ENCODE data around the gene LRRC43.
"Not testable (repeated sequence)": the region's sequence is repeated elsewhere in the genome, so short reads cannot be mapped to it uniquely, and the experiment has no call there.

LRRC43 gene

DNA sequence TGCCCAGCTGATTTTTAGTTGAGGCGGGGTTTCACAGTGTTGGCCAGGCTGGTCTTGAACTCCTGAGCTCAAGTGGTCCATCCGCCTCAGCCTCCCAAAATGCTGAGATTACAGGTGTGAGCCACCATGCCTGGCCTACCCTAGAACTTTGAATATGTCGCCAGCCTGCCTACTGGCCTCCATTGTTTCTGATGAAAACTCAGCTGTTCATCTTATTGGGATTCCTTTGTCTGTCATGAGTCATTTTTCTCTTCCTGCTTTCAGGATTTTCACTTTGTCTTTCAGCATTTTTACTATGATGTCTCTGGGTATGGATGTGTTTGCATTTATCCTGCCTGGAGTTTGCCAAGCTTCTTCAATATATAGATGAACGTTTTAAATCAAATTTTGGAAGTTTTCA is 12.5 kb downstream of the LRRC43 start:
- no peak for DNase-seq

DNA sequence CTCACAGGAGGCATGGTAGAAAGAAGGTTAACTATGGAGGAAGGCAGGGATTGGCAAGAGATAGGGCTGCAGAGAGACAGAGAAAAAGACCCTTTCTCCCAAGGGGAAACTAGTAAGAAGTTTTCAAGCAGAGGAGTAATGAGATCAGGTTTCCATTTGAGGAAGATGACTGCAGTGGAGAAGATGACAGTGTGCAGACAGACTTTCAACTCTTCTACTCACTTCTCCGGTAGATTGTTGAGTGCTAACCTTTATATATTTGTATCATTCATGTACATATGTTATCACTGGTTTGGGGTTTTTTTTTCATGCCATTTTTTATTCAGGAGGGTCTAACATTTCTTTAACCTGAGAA is 14.7 kb downstream of the LRRC43 start:
- no peak for DNase-seq

DNA sequence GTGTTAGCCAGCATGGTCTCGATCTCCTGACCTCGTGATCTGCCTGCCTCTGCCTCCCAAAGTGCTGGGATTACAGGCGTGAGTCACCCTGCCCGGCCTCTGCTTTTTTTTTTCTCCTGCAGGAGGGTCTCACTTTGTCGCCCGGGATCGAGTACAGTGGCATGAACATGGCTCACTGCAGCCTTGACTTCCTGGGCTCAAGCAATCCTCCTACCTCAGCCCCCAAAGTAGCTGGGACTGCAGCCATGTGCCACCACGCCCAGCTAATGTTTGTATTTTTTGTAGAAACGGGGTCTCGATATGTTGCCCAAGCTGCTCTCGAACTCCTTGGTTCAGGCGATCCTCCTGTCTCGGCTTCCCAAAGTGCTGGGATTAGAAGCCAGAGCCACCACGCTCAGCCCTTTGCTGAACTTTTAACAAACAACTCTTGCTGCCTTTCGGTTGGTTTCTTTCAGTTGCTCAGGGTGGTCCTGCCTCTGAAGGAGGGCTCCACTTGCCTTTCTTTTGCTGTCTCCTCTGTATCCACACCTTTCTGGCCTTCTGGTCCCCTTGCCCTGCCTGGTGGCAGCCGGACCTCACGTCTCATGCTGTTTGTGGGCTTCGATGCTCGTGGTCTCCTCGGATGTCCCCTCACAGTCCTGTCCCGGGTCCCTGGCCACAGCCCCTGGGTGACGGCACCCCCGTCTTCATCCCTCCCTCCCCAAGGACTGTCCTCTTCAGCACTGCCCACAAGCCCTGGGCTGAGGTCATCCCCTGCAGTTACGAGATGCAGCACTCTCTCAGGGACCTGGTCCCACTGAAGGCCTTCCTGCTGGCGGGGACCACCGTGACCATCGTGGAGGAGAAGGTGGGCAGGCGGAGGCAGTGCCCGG is 16.8 kb downstream of the LRRC43 start:
- no peak for DNase-seq

DNA sequence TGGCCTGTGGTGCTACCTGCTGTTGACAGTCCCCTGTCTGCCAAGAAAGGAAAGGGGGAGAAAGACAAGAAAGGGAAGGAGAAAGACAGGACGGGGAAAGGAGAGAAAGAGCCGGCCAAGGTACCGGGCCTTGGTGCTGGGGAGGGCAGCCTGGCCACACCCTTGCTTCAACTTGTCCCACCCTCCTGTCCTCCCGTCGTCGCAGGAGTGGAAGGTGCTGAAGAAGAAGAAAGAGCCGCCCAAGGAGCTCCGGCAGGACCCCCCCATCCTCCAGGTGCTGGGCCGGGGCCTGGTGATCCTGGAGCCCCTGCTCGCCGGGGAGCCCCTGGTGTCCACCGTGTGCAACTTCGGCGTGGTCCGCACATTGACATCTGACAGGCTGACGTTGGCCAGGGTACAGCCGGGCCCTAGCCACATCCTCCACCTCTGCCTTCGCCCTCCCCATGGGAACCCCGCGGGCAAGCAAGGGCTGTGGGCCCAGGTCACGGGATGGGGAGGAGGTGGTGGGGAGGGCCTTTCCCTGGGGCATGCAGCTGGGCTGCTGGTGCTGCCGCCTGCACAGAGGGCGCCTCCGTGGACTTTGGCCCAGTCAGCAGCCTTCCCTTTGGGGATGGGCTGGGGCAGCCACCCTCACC is 17.7 kb downstream of the LRRC43 start:
- no peak for DNase-seq

DNA sequence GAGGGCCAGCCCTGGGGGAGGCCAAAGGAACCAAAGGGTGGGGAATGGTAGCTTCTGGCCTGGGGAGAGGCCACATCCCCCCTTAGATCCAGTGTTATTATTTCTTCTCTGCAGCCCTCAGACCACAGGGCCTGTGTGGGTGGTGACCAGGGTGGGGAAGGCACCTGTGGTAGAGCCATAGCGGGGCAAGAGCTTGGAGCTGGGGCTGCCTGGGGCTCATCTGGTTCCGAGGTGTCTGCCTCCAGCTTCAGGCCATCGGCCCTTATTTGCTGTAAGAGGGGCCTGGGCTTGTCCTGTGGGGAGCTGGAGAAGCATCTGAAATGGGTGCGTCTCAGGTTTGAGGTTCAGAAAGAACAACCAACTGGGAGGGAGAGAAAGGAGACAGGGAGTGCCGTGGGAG is 18.5 kb downstream of the LRRC43 start:
- DNase-seq, result no peak

DNA sequence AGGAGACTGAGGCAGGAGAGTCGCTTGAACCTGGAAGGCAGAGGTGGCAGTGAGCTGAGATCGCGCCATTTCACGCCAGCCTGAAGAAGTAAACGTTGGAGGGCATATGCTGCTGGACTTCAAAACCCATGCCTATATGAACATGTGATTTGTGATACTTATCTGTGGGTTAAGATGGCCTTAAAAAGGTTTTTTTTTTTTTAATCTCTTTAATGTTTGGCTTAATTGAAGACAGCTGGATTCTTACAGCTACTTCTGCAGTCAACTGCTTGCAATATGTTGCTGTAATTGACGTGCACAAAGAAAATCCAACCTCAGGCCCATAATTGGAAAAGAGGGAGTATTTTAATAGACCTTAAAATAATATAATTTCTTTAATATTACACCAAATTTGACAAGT is 19.1 kb downstream of the LRRC43 start:
- no peak for DNase-seq

DNA sequence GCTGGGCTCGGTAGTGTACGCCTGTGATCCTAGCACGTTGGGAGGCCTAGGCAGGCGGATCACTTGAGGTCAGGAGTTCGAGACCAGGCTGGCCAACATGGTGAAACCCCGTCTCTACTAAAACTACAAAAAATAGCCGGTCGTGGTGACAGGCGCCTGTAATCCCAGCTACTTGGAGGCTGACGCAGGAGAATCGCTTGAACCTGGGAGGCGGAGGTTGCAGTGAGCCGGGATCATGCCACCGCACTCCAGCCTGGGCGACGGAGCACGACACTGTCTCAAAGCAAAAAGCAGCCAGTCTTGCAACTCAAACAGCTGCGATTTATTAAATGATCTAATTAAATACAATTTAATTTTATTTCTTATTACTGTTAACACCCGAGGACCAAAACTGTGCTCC is 19.9 kb downstream of the LRRC43 start:
- DNase-seq, result not testable (repeated sequence)

DNA sequence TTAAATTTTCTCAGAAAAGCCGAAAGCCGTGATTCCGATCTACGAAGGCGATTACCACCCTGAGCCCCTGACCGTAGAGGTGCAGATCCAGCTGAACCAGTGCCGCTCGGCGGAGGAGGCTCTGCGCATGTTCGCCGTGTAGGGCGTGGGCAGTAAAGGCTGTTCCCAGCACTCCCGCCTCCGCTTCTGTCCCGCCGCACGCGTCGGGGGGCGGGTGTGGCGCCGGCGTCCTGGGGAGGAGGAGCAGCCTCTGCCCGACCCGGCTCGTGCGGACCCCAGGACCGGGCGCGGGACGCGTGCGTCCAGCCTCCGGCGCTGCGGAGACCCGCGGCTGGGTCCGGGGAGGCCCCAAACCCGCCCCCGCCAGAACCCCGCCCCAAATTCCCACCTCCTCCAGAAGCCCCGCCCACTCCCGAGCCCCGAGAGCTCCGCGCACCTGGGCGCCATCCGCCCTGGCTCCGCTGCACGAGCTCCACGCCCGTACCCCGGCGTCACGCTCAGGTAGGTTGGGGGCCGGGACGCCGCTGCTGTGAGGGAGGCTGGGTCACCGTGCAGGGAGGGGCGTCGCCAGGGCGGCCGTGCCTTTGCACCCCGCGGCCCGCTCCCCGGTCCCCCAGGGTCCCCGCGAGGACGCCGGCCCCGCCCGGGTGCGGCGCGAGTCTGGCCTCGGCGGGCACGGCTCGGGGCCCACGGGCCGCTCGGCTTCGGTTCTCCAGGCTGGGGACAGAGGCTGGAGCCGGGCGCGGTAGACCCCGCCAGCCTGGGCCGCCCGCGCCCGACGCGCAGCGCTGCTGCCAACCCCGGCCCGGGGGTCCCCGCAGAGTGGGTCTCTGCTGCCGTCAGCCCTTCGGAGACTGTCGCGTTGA is 20.6 kb downstream of the LRRC43 start, which contains the start of gene B3GNT4:
TSS of gene B3GNT4 (plus strand) at position 409 of the 866 bp plus-strand sequence. CDS start 910 bp downstream, outside the sequence.
- no peak for DNase-seq

DNA sequence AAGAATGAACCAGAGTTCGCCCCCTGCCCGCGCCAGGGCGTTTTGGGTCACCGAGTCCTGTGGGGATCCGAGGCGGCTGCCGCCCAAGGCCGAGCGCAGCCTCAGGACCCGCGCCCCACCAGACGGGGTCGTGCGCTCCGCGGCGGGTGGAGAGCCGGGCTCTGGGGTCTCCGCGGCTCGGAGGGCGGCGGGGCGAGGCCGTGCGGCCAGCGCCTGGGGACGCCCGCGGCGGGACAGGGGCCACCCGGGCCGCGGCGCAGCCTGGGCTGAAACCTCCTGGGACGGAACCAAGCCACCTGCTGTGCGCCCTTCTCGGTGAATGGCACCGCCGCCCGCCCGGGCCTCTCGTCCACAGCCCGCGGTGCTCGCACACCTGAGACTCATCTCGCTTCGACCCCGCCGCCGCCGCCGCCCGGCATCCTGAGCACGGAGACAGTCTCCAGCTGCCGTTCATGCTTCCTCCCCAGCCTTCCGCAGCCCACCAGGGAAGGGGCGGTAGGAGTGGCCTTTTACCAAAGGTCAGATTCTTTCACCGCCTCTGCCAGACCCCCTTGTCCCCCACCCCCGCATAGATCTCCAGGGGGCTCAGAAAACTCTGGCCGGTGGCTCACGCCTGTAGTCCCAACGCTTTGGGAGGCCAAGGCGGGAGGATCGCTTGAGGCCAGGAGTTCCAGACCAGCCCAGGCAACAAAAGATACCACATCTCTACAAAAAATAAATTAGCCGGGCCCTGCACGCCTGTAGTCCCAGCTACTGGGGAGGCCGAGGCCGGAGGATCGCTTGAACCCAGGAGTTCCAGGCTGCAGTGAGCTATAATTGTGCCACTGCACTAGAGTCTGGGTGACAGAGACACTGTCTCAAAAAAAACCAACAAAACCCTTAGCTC is 21.5 kb downstream of the LRRC43 start:
- DNase-seq, result no peak

DNA sequence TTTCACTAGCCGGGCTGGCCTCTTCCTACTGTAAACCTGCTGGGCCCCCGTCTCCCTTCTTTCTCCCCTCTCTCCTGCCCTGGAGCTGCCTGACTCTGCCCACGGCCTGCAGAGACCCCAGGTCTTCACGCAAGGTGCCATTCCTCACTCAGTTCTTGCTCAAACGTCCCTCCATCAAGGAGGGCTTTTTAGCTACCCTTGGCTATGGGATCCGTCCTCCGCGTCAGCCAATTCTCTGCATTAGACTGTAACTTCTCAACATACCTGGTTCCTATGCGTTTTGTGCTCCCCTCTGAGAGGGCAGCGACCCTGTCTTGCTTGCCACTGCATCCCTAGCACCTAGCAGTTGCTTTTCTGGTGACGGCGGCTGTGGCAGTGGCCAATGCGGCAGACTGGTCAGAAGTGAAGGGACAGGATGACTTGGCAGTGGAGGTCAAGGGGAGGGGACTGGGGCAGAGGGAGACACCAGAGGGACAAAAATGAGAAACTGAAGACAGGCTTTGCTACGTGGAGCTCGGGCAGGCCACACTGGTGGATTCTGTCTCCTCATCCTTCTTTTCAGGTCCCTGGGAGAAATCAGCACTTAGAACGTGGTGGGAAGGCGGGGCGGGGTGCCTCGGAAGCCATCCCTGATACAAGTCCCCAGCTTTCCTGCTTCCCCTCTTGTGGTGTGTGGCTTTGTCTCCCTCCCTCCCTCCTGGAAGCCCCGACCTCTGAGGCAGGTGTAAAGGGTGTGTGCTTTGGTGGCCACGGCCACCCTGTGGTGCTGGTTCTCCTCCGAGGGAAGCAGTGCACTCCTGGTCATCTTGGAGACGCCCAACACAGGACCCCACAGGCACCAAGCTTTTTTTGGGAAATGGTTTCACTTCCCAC is 22.4 kb downstream of the LRRC43 start:
- no peak for DNase-seq

DNA sequence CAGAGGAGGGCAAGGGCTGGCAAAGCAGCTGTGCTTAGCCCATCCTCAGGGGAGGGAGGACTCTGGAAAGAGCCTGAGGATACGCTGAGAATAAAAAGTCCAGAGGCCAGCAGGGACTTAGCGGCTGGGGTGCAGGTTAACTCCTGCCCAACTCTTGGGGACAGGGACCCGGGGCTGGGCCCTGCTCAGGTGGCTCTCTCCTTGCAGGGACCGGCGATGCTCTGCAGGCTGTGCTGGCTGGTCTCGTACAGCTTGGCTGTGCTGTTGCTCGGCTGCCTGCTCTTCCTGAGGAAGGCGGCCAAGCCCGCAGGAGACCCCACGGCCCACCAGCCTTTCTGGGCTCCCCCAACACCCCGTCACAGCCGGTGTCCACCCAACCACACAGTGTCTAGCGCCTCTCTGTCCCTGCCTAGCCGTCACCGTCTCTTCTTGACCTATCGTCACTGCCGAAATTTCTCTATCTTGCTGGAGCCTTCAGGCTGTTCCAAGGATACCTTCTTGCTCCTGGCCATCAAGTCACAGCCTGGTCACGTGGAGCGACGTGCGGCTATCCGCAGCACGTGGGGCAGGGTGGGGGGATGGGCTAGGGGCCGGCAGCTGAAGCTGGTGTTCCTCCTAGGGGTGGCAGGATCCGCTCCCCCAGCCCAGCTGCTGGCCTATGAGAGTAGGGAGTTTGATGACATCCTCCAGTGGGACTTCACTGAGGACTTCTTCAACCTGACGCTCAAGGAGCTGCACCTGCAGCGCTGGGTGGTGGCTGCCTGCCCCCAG is 23.4 kb downstream of the LRRC43 start:
- DNase-seq, result no peak

DNA sequence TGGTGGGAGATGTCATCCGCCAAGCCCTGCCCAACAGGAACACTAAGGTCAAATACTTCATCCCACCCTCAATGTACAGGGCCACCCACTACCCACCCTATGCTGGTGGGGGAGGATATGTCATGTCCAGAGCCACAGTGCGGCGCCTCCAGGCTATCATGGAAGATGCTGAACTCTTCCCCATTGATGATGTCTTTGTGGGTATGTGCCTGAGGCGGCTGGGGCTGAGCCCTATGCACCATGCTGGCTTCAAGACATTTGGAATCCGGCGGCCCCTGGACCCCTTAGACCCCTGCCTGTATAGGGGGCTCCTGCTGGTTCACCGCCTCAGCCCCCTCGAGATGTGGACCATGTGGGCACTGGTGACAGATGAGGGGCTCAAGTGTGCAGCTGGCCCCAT is 24.1 kb downstream of the LRRC43 start:
- no peak for DNase-seq

DNA sequence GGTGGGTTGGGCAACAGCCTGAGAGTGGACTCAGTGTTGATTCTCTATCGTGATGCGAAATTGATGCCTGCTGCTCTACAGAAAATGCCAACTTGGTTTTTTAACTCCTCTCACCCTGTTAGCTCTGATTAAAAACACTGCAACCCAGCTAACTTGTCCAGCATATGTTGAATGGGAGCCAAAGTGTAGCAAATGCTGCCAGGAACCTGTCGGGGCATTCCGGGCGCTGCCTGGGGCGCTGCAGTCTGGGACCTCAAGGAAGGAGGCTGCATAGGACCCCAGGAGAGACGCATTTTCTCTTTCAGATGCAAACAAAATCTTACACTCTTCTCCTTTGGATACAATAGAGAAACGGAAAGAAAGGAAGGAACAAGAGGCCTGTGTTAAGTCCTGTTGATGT is 24.5 kb downstream of the LRRC43 start:
- no peak for DNase-seq

DNA sequence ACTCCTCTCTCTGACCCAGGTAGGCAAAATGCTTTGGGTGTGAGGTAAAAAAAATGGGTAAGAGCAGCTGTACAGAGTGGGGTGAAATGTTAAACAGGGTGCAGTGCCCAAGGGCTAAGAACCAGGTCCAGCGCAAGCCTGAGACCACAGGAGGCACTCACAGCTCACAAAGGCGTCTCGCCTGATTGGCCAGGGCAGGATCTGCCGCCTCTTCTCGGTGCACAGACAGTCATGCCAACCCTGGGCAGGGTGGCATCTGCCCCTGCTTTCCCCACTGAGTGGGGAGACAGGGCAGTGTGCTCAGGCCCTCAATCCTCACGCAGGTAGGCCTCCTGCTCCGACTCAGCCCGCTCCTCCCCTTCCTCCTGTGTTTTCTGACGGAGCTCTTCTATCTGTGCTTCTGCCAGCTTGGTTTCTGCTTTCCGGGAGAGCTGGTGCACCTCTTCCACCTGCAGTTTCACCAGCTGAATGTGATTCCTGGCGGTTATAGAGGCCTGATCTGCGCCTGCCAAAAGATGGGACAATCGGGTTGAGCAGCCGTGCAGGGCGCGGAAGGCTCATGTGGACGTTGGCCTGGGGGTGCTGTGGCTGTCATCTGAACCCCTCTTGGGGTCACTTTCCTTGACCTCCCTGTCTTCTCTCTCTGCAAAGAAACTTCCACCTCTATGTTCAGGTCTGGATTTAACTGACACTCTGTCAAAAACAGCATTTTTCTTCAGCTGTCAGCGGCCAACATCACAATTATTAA is 25.3 kb downstream of the LRRC43 start:
- no peak for DNase-seq

DNA sequence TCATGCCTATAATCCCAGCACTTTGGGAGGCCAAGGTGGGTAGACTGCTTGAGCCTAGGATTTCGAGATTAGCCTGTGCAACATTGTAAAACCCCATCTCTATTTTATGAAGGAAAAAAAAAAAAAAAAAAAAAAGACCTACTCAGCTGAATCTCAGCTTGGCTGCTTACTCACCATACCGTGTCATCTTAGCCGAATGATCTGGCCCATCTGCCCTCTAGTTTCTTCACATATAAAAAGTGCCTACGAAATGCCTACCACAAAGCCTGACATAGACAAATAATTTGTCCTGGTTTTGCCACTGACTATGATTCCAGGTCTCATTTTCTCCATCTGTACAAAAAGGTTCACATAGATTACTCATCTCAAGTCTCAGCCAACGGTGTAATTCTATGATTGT is 32.8 kb downstream of the LRRC43 start:
- no peak for DNase-seq

DNA sequence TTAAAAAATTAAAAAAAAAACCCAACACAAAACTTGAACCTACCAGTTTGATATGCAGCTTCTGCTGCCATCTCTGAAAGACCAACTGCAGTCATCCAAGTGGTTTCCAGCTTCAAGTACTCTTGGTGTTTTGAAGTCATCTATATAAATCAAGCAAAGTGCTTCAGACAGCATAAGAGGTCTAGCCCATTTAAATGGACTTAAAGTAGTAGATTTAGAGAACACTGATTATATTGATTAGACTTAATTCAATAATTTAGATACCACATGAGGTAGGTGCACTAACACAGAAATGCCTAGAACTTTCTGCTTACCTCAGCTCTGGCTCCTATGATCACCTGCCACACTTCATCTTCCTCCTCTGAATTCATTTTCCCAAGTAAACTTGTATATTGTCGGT is 33.5 kb downstream of the LRRC43 start:
- no peak for DNase-seq

DNA sequence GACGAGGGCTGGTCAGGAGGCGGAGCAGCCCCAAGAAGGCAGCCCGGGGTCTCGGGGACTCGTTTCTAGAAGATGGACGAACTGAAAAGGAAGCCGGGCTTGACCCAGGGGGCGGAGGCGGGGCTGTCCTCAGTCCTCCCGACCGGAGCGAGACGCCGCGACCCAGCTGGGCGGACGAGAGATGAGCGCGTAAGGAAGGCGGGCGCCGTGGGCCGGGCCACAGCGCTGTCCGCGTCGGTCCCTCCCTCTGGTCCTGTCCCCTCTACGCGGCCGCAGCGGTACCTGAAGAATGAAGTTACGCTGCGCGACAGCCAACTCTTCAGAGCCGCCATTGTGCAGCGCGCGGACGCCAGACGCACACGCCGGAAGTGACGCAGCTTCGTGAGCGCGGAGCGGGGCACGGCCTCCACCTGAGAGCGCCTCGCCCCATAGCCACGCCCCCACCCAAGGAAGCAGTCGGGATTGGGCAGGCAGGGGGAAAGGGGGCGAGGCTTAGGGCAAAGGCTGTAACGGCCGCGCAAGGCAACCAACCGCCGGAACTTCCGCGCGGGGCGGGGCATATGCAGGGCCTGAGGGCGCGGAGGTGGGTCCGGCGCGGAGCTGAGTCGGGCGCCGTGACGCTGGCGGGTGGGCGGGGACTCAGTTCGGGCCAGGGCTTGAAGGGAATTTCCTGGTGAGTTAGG is 42.9 kb downstream of the LRRC43 start, which contains the start of gene DIABLO:
TSS of gene DIABLO (minus strand) at position 370 of the 683 bp plus-strand sequence. CDS start at position 332, 38 bp downstream.
- peak; percentile 95 for DNase-seq

DNA sequence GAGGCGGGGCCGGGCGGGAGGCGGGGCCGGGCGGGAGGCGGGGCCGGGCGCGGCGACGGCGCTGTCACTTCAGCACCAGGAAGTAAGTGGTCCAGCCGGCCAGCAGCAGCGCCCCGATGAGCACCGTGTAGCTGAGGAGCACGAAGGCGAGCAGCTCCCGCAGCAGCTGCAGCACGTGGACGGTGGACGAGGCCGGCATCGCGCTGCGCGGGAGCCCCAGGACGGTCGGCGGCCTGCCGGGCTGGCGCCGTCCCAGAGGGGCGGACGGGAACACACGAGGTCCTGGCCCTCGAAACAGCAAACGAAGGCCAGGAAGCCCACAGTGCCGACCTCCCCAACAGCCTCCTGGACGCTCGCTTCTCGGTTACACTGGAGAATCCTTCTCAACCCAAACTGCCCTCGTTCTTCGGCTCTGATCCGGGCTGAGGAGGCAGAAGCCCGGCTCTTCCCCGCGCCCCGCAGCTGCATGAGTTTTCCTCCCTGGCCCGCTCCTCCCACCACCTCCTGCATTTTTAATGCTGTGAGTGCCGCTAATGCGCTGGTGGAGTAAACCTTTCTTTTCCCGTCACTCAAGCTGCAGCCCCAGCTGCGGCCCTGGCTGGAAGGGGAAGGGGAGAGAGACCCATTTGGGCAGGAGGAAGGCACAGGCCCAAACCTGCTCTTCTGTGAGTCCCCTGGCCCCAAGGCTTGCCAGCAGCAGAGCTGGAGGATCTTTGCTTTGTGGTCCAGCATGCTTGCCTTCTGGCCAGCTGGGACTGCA is 43.6 kb downstream of the LRRC43 start:
- DNase-seq, result no peak

Data from kidney glomerular epithelial cell (primary cell).